ENCODE results near the gene KRT82. TPM values are rescaled to one million over a fixed set of nuclear protein-coding genes. Genes with fewer than 3 reads are reported as not detected.

The KRT82 gene
- total RNA-seq, 4 donors from 2014 or later = 0.46 to 10.3 TPM; not detected in 2

GRCh38 chr12:52402377-52402776, 3.8 kb downstream of the KRT82 start:
- TF ChIP-seq, protein P1, sequence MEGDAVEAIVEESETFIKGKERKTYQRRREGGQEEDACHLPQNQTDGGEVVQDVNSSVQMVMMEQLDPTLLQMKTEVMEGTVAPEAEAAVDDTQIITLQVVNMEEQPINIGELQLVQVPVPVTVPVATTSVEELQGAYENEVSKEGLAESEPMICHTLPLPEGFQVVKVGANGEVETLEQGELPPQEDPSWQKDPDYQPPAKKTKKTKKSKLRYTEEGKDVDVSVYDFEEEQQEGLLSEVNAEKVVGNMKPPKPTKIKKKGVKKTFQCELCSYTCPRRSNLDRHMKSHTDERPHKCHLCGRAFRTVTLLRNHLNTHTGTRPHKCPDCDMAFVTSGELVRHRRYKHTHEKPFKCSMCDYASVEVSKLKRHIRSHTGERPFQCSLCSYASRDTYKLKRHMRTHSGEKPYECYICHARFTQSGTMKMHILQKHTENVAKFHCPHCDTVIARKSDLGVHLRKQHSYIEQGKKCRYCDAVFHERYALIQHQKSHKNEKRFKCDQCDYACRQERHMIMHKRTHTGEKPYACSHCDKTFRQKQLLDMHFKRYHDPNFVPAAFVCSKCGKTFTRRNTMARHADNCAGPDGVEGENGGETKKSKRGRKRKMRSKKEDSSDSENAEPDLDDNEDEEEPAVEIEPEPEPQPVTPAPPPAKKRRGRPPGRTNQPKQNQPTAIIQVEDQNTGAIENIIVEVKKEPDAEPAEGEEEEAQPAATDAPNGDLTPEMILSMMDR (IDR thresholded peaks at IDR 0.05) = no peak
- no peak for TF ChIP-seq POLR2A (IDR thresholded peaks at IDR 0.05)
- DNase-seq (ENCODE audit: low spot score in 2 of 2) = no peak
- H3K4me3 ChIP-seq (ENCODE audit: low read depth, poor library complexity, severe bottlenecking) = no peak overlapping the region
- intact Hi-C loops (cut with DNase I; ENCODE audit: low total_unique reads) = no loop called here
- WGBS, 2 donors = 94 to 98% methylated on average over 2 of the region's 2 CpGs

DNA sequence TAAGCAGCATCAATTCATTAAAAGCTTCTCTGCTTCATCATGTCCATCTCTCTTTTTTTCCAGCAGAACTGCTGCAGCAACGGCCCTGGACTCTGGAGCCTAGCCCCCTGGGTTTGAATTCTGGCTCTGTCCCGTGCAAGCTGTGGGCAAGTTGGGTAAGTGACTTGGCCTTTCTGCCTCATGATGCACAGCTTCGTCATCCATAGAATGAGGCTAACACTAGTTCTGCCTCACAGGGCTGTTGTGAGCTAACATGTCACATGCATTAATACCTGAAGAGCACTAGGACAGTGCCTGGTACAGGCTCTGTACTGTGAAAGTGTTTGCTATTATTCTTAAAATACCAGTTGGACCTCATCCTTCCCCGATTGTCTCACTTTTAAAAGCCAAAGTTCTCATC, 4.2 kb downstream of the KRT82 start:
- DNase-seq (ENCODE audit: low spot score in 2 of 2) = no peak
- WGBS, 2 donors = 82 to 88% methylated on average over 4 of the region's 4 CpGs

GRCh38 chr12:52401526-52401925, 4.6 kb downstream of the KRT82 start:
- no peak for TF ChIP-seq POLR2A (IDR thresholded peaks at IDR 0.05)
- TF ChIP-seq, protein P1 (IDR thresholded peaks at IDR 0.05) = no peak
- no peak overlapping the region for H3K4me3 ChIP-seq (ENCODE audit: low read depth, poor library complexity, severe bottlenecking)
- no peak for DNase-seq (ENCODE audit: low spot score in 2 of 2)
- intact Hi-C loops (cut with DNase I; ENCODE audit: low total_unique reads) = no loop called here
- WGBS, 2 donors = 83 to 86% methylated on average over 5 of the region's 5 CpGs

More for the DNA sequence above, 4.2 kb downstream of the KRT82 start:
- H3K4me3 ChIP-seq (ENCODE audit: low read depth, poor library complexity, severe bottlenecking) = no peak overlapping the region
- intact Hi-C loops (cut with DNase I; ENCODE audit: low total_unique reads) = no loop called here
- TF ChIP-seq, protein P1 (IDR thresholded peaks at IDR 0.05) = no peak
- no peak for TF ChIP-seq POLR2A (IDR thresholded peaks at IDR 0.05)

DNA sequence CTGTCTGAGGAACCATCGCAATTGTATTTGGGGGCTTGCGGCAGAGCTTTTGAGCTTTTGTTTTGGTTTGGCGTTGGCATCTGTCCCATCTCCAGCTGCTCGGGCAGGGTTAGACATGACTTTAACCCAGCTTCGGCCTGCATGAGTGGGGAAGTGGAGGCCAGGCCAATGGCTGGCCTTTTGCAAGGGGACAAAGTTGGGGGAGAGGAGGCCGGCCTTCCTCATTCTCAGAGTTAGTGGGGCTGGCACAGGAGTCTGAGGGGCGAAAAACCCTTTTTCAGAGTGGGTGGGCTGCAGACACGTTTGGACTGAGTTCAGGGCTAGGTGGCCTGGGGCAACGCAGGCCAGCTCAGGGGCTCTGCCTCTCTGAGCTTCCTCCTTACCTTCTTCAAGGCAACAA, 5.2 kb downstream of the KRT82 start:
- TF ChIP-seq POLR2A (IDR thresholded peaks at IDR 0.05) = no peak
- TF ChIP-seq, protein P1 (IDR thresholded peaks at IDR 0.05) = no peak
- no peak for DNase-seq (ENCODE audit: low spot score in 2 of 2)
- 79 to 89% methylated on average over 9 of the region's 9 CpGs for WGBS, 2 donors
- H3K4me3 ChIP-seq (ENCODE audit: low read depth, poor library complexity, severe bottlenecking) = no peak overlapping the region
- intact Hi-C loops (cut with DNase I; ENCODE audit: low total_unique reads) = no loop called here

GRCh38 chr12:52399756-52400155, 6.4 kb downstream of the KRT82 start:
- intact Hi-C loops (cut with DNase I; ENCODE audit: low total_unique reads) = no loop called here
- WGBS, 2 donors = 85 to 90% methylated on average over 16 of the region's 16 CpGs
- no peak for DNase-seq (ENCODE audit: low spot score in 2 of 2)
- no peak overlapping the region for H3K4me3 ChIP-seq (ENCODE audit: low read depth, poor library complexity, severe bottlenecking)
- no peak for TF ChIP-seq POLR2A (IDR thresholded peaks at IDR 0.05)
- TF ChIP-seq, protein P1 (IDR thresholded peaks at IDR 0.05) = no peak

GRCh38 chr12:52398176-52398575, 8.0 kb downstream of the KRT82 start:
- TF ChIP-seq, protein P1 (IDR thresholded peaks at IDR 0.05) = no peak
- TF ChIP-seq POLR2A (IDR thresholded peaks at IDR 0.05) = no peak
- WGBS, 2 donors = 80 to 87% methylated on average over 1 of the region's 1 CpG
- intact Hi-C loops (cut with DNase I; ENCODE audit: low total_unique reads) = no loop called here
- H3K4me3 ChIP-seq (ENCODE audit: low read depth, poor library complexity, severe bottlenecking) = no peak overlapping the region
- no peak for DNase-seq (ENCODE audit: low spot score in 2 of 2)

All from lower leg skin (tissue), 4 donors.